ENCODE results near the gene FAM47E. TPM values are rescaled to one million over a fixed set of nuclear protein-coding genes. Genes with fewer than 3 reads are reported as not detected.
A peak's percentile ranks its signal among the peaks of the same experiment; 100 is the strongest.

Gene FAM47E
- total and polyA plus RNA-seq, 12 donors, result 2.8 to 23.8 (median 5.3) TPM

DNA sequence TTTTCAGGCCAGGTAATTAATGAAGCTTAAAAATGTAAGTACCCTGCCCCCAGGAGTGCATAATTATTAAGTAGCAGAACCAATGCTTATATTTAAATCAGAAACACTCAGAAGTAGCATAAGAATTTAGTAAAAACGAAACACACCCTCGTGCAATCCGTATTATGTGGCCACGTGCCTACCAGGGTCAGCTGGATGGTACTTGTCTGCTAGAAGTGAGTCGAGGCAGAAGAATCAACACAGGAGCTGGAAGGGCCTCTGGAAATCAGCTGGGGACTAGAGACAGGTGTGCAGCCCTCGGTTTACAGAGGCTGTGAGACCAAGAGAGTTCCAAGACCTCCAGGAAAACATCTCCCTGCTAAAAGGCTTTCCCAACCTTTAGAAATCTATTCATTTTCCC lies 559 bp upstream of the FAM47E start:
- peaks cover 4 to 7% of the 10 kb centered on the region in 2 donors for H3K4me1 ChIP-seq (replicated peaks in 1 of 2)

GRCh38 chr4:76252271-76252653 lies 741 bp downstream of the FAM47E start:
- DNase-seq, result no peak
- Histone ChIP-seq H3K27me3 (no peaks in the 10 kb centered on the region), H3K4me3 (peak overlapping the region in 1 of 4 donors; percentile 64), H3K27ac (peak overlapping the region in 1 of 5 donors; percentile 59), H3K9me3 (replicated peaks in 1 of 3) (no peaks in the 10 kb centered on the region), H3K36me3 (replicated peaks in 1 of 2) (no peaks in the 10 kb centered on the region), H3K4me1 (replicated peaks in 1 of 2) (peaks cover 4 to 7% of the 10 kb centered on the region in 2 donors)
- WGBS, 4 donors, result 86 to 89% (median 87%) methylated on average over 8 of the region's 8 CpGs
- intact Hi-C loops (cut with DNase I), result loop anchor here (10.0 kb wide), 2 partner anchors 67 to 123 kb away; no protein-coding TSS in a partner anchor
- TF ChIP-seq POLR2A (IDR thresholded peaks at IDR 0.05), result no peak
- TF ChIP-seq CTCF (IDR thresholded peaks at IDR 0.05), result no peak

More for the DNA sequence above, 559 bp upstream of the FAM47E start:
- intact Hi-C loops (cut with DNase I), result loop anchor here (10.0 kb wide), 2 partner anchors 66 to 124 kb away; no protein-coding TSS in a partner anchor
- peak overlapping the region in 1 of 5 donors; percentile 59 for H3K27ac ChIP-seq
- no peaks in the 10 kb centered on the region for H3K9me3 ChIP-seq (replicated peaks in 1 of 3)
- no peaks in the 10 kb centered on the region for H3K27me3 ChIP-seq
- H3K36me3 ChIP-seq (replicated peaks in 1 of 2), result no peaks in the 10 kb centered on the region
- no peak for TF ChIP-seq CTCF (IDR thresholded peaks at IDR 0.05)
- TF ChIP-seq POLR2A (IDR thresholded peaks at IDR 0.05), result no peak
- WGBS, 4 donors, result 8 to 16% (median 11%) methylated on average over 6 of the region's 6 CpGs
- DNase-seq, result peak in 1 of 7 donors; percentile 2
- H3K4me3 ChIP-seq, result peak overlapping the region in 3 of 4 donors; percentile 42 to 64 (median 45)

- WGBS, 4 donors, result 73 to 85% (median 76%) methylated on average over 6 of the region's 6 CpGs
- peaks cover 4 to 7% of the 10 kb centered on the region in 2 donors for H3K4me1 ChIP-seq (replicated peaks in 1 of 2)
- TF ChIP-seq CTCF (IDR thresholded peaks at IDR 0.05) (no peak), POLR2A (IDR thresholded peaks at IDR 0.05) (no peak)
- H3K27me3 ChIP-seq, result no peaks in the 10 kb centered on the region
- no peak overlapping the region for H3K4me3 ChIP-seq
- H3K9me3 ChIP-seq (replicated peaks in 1 of 3), result no peaks in the 10 kb centered on the region
- no peaks in the 10 kb centered on the region for H3K36me3 ChIP-seq (replicated peaks in 1 of 2)
- intact Hi-C loops (cut with DNase I), result loop anchor here (10.0 kb wide), 2 partner anchors 69 to 121 kb away; no protein-coding TSS in a partner anchor
- no peak for DNase-seq
- no peak overlapping the region for H3K27ac ChIP-seq
These were observed 2.0 kb downstream of the FAM47E start for GRCh38 chr4:76253511-76253910.

DNA sequence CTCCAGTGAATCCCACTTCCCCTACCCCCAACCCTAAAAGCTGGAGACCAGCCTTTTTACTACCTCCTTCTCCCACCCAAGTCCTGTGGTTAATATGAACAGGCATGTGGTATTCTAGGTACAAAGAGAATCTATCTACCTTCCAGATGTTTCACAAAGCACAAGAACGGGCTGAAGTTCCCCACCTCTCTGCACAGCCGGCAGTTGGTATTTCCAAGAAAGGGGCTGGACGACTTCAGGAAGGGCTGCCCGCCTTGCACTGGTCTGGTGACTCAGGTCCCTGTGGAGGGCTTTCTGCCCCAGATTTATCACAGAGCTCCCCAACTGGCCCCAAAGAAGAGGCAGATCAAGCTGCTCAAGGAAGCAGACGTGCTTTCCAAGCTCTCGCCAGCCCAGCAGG lies 4.5 kb downstream of the FAM47E start:
- no peak overlapping the region for H3K27ac ChIP-seq
- H3K9me3 ChIP-seq (replicated peaks in 1 of 3), result no peaks in the 10 kb centered on the region
- intact Hi-C loops (cut with DNase I), result loop anchor here (10.0 kb wide), 2 partner anchors 71 to 119 kb away; no protein-coding TSS in a partner anchor
- TF ChIP-seq CTCF (IDR thresholded peaks at IDR 0.05) (no peak), POLR2A (IDR thresholded peaks at IDR 0.05) (no peak)
- H3K27me3 ChIP-seq, result no peaks in the 10 kb centered on the region
- DNase-seq, result no peak
- H3K4me3 ChIP-seq, result no peak overlapping the region
- 68 to 90% (median 87%) methylated on average over 4 to 6 of the region's 6 CpGs for WGBS, 4 donors
- H3K4me1 ChIP-seq (replicated peaks in 1 of 2), result peaks cover 2 to 3% of the 10 kb centered on the region in 2 donors
- no peaks in the 10 kb centered on the region for H3K36me3 ChIP-seq (replicated peaks in 1 of 2)

Measured in adrenal gland (tissue), 12 donors.